GM12892 (cell line): ENCODE data around the gene TRAF3.

ENCODE experiments used
- POLR2A ChIP-seq: IDR thresholded peaks from 2 replicates; pipeline ENCODE4 v1.6.1; 2011; ENCODE audit warnings: low read depth, low read length, control low read depth
- POLR2AphosphoS5 ChIP-seq: IDR thresholded peaks from 2 replicates; pipeline ENCODE4 v1.6.1; 2011; ENCODE audit warnings: low read depth, low read length, control low read depth
- TAF1 ChIP-seq: IDR thresholded peaks from 2 replicates; pipeline ENCODE4 v1.6.1; 2011; ENCODE audit warnings: low read depth, mild to moderate bottlenecking, control low read depth, low read length, borderline replicate concordance

- no peak for TF ChIP-seq POLR2AphosphoS5
- no peak for TF ChIP-seq POLR2A
- no peak for TF ChIP-seq TAF1
These were observed 80.2 kb downstream of the TRAF3 start for GRCh38 chr14:102857444-102857843.
